Chondrocyte (in vitro differentiated cells): ENCODE results near the gene OSMR. TPM values are rescaled to one million over a fixed set of nuclear protein-coding genes. Genes with fewer than 3 reads are reported as not detected.

Experiments used
- DNase-seq: peaks from one replicate; pipeline ENCODE4 v3.0.0; 2021; ENCODE audit warnings: mixed read lengths, low spot score
- H3K27ac Mint-ChIP-seq: one replicate; pipeline ENCODE4 v1.8.0; 2021; ENCODE audit warnings: mild to moderate bottlenecking, moderate library complexity, mixed read lengths; ENCODE audit not compliant: unreplicated experiment
- H3K27me3 Mint-ChIP-seq: 2 replicates; pipeline ENCODE4 v1.8.0; 2021; ENCODE audit warnings: low read depth, mixed read lengths
- H3K36me3 Mint-ChIP-seq: 2 replicates; pipeline ENCODE4 v1.8.0; 2021; ENCODE audit warnings: low read depth, mixed read lengths
- H3K4me1 Mint-ChIP-seq: 2 replicates; pipeline ENCODE4 v1.8.0; 2021; ENCODE audit warnings: low read depth, mild to moderate bottlenecking, mixed read lengths
- H3K4me3 Mint-ChIP-seq: one replicate; pipeline ENCODE4 v1.8.0; 2021; ENCODE audit warnings: mild to moderate bottlenecking, moderate library complexity, mixed read lengths; ENCODE audit not compliant: unreplicated experiment
- H3K9me3 Mint-ChIP-seq: 2 replicates; pipeline ENCODE4 v1.8.0; 2021; ENCODE audit warnings: low read depth, mixed read lengths
- CTCF ChIP-seq: fragments of 200-600 bp; sonication (generic); IDR thresholded peaks from 2 replicates; pipeline ENCODE4 v1.5.0; 2021; ENCODE audit warnings: antibody characterized with exemption, mild to moderate bottlenecking, moderate library complexity
- total RNA-seq: library from RNA; stranded (reverse); gene quantifications from 3 replicates; pipeline ENCODE4 v1.2.1, GENCODE V29; 2021

The OSMR gene
- total RNA-seq, 1 donor from 2014 or later: 43.0 TPM

- Mint-ChIP-seq H3K27me3 (no peaks in the 10 kb centered on the region), H3K27ac (no peak overlapping the region), H3K4me3 (no peak overlapping the region), H3K4me1 (peaks cover 6% of the 10 kb centered on the region), H3K36me3 (peaks cover 32% of the 10 kb centered on the region), H3K9me3 (no peaks in the 10 kb centered on the region)
- no peak for TF ChIP-seq CTCF
- no peak for DNase-seq
Observed at GRCh38 chr5:38953426-38954012, 107.7 kb downstream of the OSMR start.

GRCh38 chr5:38961691-38962090 lies 115.9 kb downstream of the OSMR start:
- no peak for TF ChIP-seq CTCF
- no peak for DNase-seq
- H3K4me3 Mint-ChIP-seq: no peak overlapping the region
- H3K27ac Mint-ChIP-seq: no peak overlapping the region
- no peaks in the 10 kb centered on the region for H3K4me1 Mint-ChIP-seq
- H3K9me3 Mint-ChIP-seq: no peaks in the 10 kb centered on the region
- H3K27me3 Mint-ChIP-seq: no peaks in the 10 kb centered on the region
- H3K36me3 Mint-ChIP-seq: peaks cover 18% of the 10 kb centered on the region

- no peak overlapping the region for H3K4me3 Mint-ChIP-seq
- no peaks in the 10 kb centered on the region for H3K4me1 Mint-ChIP-seq
- H3K9me3 Mint-ChIP-seq: no peaks in the 10 kb centered on the region
- no peak overlapping the region for H3K27ac Mint-ChIP-seq
- DNase-seq: no peak
- TF ChIP-seq CTCF: no peak
- H3K36me3 Mint-ChIP-seq: peaks cover 7% of the 10 kb centered on the region
- no peaks in the 10 kb centered on the region for H3K27me3 Mint-ChIP-seq
Observed at GRCh38 chr5:38968665-38969064, 122.9 kb downstream of the OSMR start.

GRCh38 chr5:38978036-38978435 lies 132.2 kb downstream of the OSMR start:
- peaks cover 9% of the 10 kb centered on the region for H3K4me1 Mint-ChIP-seq

GRCh38 chr5:38979535-38979934 lies 133.7 kb downstream of the OSMR start:
- Mint-ChIP-seq H3K27ac (no peak overlapping the region), H3K36me3 (peaks cover 1% of the 10 kb centered on the region), H3K4me3 (no peak overlapping the region), H3K27me3 (no peaks in the 10 kb centered on the region), H3K4me1 (peaks cover 6% of the 10 kb centered on the region), H3K9me3 (no peaks in the 10 kb centered on the region)
- DNase-seq: no peak
- no peak for TF ChIP-seq CTCF

More at GRCh38 chr5:38978036-38978435, 132.2 kb downstream of the OSMR start:
- no peak for DNase-seq
- Mint-ChIP-seq H3K4me3 (no peak overlapping the region), H3K9me3 (no peaks in the 10 kb centered on the region), H3K27me3 (no peaks in the 10 kb centered on the region), H3K36me3 (peaks cover 1% of the 10 kb centered on the region), H3K27ac (no peak overlapping the region)
- TF ChIP-seq CTCF: no peak

Other genes starting within 250 kb of the OSMR start
- 22.9 to 25.2 TPM (median 23.6 TPM) in 3 replicates for gene RICTOR, start 228.4 kb downstream of the OSMR start, total RNA-seq